ENCODE measurements around the gene LPCAT3. TPM values are rescaled to one million over a fixed set of nuclear protein-coding genes. Genes with fewer than 3 reads are reported as not detected.
A peak's percentile ranks its signal among the peaks of the same experiment; 100 is the strongest.

Gene LPCAT3
- total RNA-seq, 1 donor from 2014 or later, result 7.9 TPM

DNA sequence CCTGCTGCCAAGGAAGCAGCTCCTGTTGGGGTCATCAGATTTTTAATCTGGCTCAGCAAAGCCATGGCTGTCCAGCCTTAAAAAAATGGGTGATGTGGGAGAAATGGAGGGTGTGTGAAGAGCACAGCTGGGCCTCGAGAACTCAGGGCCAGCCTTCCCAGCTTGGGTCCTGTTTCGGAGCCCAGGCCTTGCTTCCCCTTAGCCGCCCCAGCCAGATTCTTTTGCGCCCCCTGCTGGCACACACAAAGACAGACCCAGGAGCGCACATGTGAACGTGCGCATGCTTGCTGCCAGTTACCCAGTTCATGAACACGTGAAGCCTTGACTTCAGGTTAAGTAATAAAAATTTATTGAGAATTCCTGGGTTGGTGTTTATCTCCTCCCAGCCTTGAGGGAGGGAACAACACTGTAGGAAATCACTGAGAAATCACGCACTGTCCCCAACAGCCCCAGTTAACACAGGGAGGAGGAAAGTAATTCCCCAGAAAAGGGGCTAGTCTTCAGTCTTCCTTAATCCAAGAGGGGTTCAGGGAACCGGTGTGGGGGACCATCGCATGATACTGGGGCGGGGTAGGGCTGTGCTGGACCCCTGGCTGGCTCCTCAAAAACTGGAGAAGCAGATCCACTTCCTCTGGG, 53.1 kb downstream of the LPCAT3 start:
- peaks cover 23% of the 10 kb centered on the region for H3K36me3 ChIP-seq (ENCODE audit: control insufficient read depth, insufficient read depth, low read length)
- H3K27me3 ChIP-seq (ENCODE audit: control insufficient read depth, insufficient read depth, low read length), result no peaks in the 10 kb centered on the region
- H3K4me3 ChIP-seq (ENCODE audit: low read depth, low read length), result peak overlapping the region; percentile 88
- DNase-seq (ENCODE audit: low read depth), result peak; percentile 77
- TF ChIP-seq, protein P1, sequence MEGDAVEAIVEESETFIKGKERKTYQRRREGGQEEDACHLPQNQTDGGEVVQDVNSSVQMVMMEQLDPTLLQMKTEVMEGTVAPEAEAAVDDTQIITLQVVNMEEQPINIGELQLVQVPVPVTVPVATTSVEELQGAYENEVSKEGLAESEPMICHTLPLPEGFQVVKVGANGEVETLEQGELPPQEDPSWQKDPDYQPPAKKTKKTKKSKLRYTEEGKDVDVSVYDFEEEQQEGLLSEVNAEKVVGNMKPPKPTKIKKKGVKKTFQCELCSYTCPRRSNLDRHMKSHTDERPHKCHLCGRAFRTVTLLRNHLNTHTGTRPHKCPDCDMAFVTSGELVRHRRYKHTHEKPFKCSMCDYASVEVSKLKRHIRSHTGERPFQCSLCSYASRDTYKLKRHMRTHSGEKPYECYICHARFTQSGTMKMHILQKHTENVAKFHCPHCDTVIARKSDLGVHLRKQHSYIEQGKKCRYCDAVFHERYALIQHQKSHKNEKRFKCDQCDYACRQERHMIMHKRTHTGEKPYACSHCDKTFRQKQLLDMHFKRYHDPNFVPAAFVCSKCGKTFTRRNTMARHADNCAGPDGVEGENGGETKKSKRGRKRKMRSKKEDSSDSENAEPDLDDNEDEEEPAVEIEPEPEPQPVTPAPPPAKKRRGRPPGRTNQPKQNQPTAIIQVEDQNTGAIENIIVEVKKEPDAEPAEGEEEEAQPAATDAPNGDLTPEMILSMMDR (IDR thresholded peaks at IDR 0.05; ENCODE audit: insufficient read depth, low read length, severe bottlenecking), result peak; percentile 95
- no peak for FAIRE-seq

DNA sequence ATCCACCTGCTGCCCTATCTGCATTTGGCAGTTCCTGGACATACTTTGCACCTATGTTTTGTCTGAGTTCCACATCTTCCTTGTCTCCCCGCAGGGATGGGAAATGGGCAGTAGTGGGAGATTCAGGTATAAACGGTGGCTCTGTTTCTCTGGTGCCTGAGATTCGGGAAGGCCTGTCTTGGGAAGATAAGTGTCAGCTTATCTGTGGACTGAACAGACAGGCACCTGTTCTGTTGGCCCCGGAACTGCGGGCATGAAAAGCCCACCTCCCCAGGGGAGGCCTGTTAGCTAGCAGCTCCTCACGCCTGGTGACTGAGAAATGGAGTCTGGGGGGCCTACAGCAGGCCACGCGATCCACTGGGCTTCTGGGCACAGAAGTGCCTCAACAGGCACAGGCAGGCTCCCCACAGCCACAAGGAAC, 53.7 kb downstream of the LPCAT3 start:
- Histone ChIP-seq H3K36me3 (ENCODE audit: control insufficient read depth, insufficient read depth, low read length) (peaks cover 23% of the 10 kb centered on the region), H3K27me3 (ENCODE audit: control insufficient read depth, insufficient read depth, low read length) (no peaks in the 10 kb centered on the region), H3K4me3 (ENCODE audit: low read depth, low read length) (peak overlapping the region; percentile 88)
- no peak for DNase-seq (ENCODE audit: low read depth)
- no peak for FAIRE-seq
- TF ChIP-seq, protein P1 (IDR thresholded peaks at IDR 0.05; ENCODE audit: insufficient read depth, low read length, severe bottlenecking), result no peak

DNA sequence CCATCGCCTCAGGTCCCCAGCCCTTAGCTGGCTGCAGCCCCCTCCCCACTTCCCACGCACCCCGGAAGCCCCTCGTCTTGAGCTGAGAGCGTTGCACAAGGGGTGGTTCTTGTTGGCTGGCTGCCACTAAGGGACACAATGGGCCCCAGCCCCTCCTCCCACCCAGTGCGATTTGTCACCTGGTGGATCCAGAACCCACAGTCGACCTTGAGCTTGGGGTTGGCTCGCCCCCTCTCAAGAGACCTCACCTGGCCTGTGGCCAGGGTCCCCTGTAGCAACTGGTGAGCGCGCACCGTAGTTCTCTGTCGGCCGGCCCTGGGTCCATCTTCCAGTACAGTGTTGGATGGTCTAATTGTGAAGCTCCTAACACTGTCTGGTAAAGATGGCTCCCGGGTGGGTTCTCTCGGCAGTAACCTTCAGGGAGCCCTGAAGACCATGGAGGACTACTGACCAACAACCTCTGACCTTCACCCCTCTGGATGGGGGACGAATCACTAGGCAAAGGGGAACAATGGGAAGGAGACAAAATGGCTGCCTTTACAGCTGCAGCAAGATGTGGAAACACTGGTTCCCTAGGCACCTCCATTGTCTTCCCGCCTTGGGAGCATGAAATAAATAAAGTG, 54.4 kb downstream of the LPCAT3 start:
- FAIRE-seq (no peak), DNase-seq (ENCODE audit: low read depth) (no peak)
- H3K4me3 ChIP-seq (ENCODE audit: low read depth, low read length), result peak overlapping the region; percentile 88

DNA sequence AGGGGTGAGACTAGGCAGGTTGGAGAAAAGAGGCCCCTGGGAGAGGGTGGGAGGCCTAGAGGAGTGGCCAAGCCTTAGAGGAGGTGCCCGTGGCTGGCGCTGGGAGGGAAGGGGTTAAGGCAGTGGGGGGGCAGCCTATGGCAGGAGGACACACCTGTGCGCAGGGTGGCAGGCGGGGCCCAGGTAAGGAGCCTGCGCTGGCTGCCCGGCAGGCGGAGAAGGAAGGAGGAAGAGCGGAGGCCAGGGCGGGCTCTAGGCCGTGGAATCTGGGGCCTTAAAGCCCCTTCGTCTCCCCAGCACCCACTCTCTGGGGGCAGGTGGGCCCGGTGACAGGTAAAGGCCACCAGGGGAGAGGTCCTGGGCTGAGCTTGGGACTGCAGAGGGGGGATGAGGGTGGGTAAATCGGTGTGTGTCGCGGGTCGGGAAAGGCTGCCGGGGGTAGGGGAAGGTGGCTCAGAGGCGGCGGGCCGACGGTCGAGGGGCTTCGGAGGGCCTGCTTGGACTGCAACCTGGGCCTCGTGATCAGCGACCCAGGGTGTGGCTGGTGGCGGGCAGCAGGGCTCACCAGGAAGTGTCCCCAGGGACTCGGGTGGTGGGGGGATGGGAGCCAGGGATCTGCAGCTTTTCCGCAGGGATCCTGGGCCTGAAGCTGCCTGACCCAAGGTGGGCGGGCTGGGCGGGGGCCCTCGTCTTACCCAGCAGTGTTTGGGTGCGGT, 55.1 kb downstream of the LPCAT3 start:
- TF ChIP-seq, protein P1 (IDR thresholded peaks at IDR 0.05; ENCODE audit: insufficient read depth, low read length, severe bottlenecking), result peak; percentile 35
- Histone ChIP-seq H3K36me3 (ENCODE audit: control insufficient read depth, insufficient read depth, low read length) (peaks cover 22% of the 10 kb centered on the region), H3K4me3 (ENCODE audit: low read depth, low read length) (peak overlapping the region; percentile 88), H3K27me3 (ENCODE audit: control insufficient read depth, insufficient read depth, low read length) (no peaks in the 10 kb centered on the region)
- FAIRE-seq (no peak), DNase-seq (ENCODE audit: low read depth) (peak; percentile 77)

More for the DNA sequence above, 54.4 kb downstream of the LPCAT3 start:
- H3K36me3 ChIP-seq (ENCODE audit: control insufficient read depth, insufficient read depth, low read length), result peaks cover 23% of the 10 kb centered on the region
- no peaks in the 10 kb centered on the region for H3K27me3 ChIP-seq (ENCODE audit: control insufficient read depth, insufficient read depth, low read length)
- TF ChIP-seq, protein P1 (IDR thresholded peaks at IDR 0.05; ENCODE audit: insufficient read depth, low read length, severe bottlenecking), result no peak

- Histone ChIP-seq H3K27me3 (ENCODE audit: control insufficient read depth, insufficient read depth, low read length) (no peaks in the 10 kb centered on the region), H3K4me3 (ENCODE audit: low read depth, low read length) (peak overlapping the region; percentile 88), H3K36me3 (ENCODE audit: control insufficient read depth, insufficient read depth, low read length) (peaks cover 19% of the 10 kb centered on the region)
- FAIRE-seq (no peak), DNase-seq (ENCODE audit: low read depth) (no peak)
- TF ChIP-seq, protein P1 (IDR thresholded peaks at IDR 0.05; ENCODE audit: insufficient read depth, low read length, severe bottlenecking), result no peak
Measured at GRCh38 chr12:6962285-6963015, 55.8 kb downstream of the LPCAT3 start.
